ENCODE results near the gene NDUFAF7.
"Not testable (repeated sequence)": the region's sequence is repeated elsewhere in the genome, so short reads cannot be mapped to it uniquely, and the experiment has no call there.

NDUFAF7 gene

GRCh38 chr2:37231241-37232130, at the start of gene NDUFAF7, which contains the start of gene CEBPZ:
Gene NDUFAF7 (plus strand): TSS chr2:37231658. CDS start chr2:37231706, 48 bp downstream.
Gene CEBPZ (minus strand): TSS chr2:37231596. CDS start chr2:37231567, 29 bp downstream.
- DNase-seq: peak; percentile 81

DNA sequence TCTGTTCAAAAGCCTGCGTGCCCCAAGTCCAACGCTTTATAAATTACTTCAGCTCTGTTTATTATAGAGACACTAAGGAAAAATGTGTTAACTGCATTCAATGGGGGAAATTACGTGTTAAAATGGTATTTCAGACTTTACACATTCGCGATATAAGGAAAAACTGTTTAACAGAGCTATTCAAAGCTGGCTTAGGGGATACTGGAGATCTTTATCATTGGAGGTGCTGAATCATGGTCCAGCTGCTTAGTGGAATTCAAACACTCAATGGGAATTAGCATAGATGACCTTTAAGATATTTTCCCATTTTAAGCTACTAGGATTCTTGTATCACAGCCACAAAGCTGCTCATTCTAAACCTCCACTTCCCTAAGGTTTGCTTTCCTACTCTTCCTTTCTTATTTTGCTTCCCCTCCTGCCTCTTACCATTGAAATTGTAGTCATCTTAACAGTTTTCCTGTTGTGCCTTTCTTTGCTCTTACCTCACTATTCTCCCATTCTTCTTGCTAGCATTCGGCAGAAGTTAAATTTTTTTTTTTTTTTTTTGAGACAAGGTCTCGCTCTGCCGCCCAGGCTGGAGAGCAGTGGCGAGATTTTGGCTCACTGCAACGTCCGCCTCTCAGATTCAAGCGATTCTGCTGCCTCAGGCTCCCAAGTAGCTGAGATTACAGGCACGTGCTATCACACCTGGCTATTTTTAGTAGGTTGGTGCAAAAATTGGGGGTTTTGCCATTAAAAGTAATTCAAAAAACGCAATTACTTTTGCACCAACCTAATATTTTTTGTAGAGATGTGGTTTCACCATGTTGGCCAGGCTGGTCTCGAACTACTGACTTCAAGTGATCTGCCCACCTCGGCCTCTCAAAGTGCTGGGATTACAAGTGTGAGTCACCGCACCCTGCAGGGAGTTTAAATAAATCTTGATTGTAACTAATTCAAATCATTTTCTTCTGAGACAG, 49.5 kb upstream of the NDUFAF7 start:
- DNase-seq: no peak

GRCh38 chr2:37188570-37188969, 42.9 kb upstream of the NDUFAF7 start, which contains the start of gene SULT6B1:
Gene SULT6B1 (minus strand): TSS chr2:37188670. CDS start chr2:37188640, 30 bp downstream.
- no peak for DNase-seq

- DNase-seq: no peak
Measured at GRCh38 chr2:37189452-37190153, 41.9 kb upstream of the NDUFAF7 start.

GRCh38 chr2:37190290-37190689, 41.2 kb upstream of the NDUFAF7 start:
- no peak for DNase-seq

DNA sequence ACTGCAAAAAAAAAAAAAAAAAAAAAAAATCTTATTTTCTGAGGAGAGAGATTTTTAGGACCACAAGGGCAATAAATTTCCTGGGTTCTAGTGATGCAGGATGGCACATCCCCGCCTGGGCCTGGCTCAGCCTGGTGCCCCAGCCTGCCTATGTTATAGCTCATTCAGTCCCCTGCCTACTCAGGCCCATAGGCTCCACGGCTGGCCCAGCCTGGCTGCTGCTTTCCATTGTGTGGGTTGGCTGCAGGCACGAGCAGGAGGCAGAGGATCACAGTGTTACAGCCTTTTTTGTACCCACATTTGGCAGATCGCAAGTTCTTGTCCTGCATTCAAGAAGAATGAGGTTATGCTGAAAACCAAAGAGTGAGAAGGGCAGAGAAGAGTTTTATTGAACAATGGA, 40.2 kb upstream of the NDUFAF7 start:
- DNase-seq: no peak

DNA sequence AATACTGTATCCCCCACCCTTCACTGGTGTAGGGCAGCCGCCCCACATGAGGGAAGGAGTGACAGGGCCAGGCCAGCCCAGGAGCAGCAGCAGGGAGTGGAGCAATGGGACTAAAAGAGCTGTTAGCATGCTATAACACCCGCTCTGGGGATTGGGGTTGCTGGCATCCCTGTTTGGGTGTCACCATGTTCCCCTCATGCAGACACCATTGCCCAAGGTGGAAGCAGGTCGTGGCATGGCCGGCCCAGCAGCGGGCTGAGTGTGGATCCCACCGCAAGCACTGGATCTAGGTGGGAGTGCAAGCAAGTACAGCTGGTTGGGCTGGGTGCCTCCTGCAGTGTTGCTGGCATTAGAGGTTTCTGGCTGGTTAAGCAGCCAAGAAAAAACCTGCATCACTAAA, 39.7 kb upstream of the NDUFAF7 start:
- DNase-seq: no peak

GRCh38 chr2:37192551-37192950, 38.9 kb upstream of the NDUFAF7 start:
- no peak for DNase-seq

- not testable (repeated sequence) for DNase-seq
Measured at GRCh38 chr2:37195862-37196319, 35.6 kb upstream of the NDUFAF7 start.

DNA sequence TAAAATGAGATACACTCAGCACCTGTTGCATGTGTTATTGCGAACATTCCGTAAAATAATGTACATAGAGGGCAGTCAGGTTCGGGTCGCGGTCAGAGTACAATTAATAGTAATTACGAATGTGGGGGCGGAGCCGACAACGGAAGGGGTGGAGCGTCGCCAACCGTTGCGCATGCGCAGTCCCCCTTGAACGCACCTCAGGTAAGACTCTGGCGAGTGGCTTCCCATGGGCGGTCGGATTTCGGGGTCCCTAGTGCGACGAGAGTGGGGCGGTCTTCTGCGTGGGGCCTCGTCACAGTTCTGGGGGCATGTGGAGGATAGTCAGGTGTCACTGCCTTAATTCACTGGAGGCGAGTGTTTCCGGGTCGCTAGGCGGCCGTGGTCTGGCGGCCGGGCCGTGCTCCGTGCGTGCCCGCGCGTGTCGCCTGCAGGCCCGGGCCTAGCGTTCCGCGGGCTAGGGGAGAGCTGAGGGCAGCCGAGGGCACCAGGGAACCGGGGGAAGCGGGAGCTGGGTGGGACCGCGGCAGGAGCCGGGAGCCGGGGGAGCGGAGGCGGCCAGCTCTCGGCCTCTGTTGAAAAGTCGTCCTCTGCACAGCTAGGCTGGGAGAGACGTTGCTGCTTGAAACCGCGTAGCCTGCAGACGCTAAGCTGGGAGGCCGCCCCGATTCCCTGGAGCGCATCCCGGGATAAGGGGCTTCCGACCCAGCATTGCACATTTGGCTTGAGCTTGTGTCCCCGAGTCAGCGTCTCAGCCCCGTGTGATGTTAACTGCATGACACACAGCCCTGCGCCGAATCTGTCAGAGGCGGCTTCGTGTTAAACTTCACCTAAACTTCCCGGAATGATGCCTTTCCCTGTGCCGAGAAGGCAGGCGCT, 34.9 kb upstream of the NDUFAF7 start, which contains the start of gene CEBPZOS:
Gene CEBPZOS, plus strand, starts transcription at position 177 of the 876 bp plus-strand sequence. CDS start 3,209 bp downstream, outside the sequence.
- peak; percentile 89 for DNase-seq

- no peak for DNase-seq
Measured at GRCh38 chr2:37198681-37199065, 32.8 kb upstream of the NDUFAF7 start.

GRCh38 chr2:37201208-37201607, 30.2 kb upstream of the NDUFAF7 start:
- DNase-seq: no peak

- peak; percentile 21 for DNase-seq
Measured at GRCh38 chr2:37201766-37202165, 29.7 kb upstream of the NDUFAF7 start.

DNA sequence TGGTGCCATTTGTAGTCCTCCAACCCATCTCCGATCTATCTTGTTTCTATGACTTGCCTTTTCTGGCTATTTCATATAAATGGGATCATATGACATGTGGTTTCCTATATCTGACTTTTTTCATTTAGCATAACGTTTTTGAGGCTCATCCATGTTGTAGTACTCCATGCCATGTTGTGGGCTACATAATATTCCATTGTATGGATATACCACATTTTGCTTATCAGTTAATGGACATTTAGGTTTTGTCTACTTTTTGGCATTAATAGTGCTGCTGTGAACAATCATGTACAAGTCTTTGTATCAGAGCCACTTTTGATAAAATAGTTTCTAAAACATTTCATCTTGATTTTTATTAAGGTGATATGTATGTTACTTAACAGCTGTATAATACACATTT, 27.8 kb upstream of the NDUFAF7 start:
- DNase-seq: no peak

DNA sequence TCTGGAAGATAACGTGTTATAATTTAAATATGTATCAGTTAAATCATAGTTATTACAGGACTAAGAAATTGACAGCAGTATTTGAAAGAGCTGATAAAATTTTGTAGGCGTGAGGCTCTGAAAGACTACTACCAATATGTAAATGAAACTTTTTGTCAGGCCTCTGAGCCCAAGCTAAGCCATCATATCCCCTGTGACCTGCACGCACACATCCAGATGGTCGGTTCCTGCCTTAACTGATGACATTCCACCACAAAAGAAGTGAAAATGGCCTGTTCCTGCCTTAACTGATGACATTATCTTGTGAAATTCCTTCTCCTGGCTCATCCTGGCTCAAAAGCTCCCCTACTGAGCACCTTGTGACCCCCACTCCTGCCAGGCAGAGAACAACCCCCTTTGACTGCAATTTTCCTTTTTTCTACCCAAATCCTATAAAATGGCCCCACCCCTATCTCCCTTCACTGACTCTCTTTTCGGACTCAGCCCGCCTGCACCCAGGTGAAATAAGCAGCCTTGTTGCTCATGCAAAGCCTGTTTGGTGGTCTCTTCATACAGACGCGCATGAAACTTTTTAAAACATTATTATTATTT, 26.3 kb upstream of the NDUFAF7 start:
- DNase-seq: not testable (repeated sequence)

GRCh38 chr2:37205689-37206341, 25.6 kb upstream of the NDUFAF7 start:
- DNase-seq: no peak

DNA sequence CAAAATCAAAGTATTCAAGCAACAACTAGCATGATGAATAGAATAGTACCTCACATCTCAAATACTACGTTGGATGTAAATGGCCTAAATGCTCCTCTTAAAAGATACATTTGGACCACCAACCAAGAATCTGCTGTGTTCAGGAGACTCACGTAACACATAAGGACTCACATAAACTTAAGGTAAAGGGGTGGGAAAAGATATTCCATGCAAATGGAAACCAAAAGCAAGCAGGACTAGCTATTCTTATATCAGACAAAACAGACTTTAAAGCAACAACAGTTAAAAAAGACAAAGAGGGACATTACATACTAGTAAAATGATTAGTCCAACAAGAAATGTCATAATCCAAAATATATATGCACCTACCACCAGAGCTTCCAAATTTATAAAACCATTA, 24.7 kb upstream of the NDUFAF7 start:
- DNase-seq: not testable (repeated sequence)

DNA sequence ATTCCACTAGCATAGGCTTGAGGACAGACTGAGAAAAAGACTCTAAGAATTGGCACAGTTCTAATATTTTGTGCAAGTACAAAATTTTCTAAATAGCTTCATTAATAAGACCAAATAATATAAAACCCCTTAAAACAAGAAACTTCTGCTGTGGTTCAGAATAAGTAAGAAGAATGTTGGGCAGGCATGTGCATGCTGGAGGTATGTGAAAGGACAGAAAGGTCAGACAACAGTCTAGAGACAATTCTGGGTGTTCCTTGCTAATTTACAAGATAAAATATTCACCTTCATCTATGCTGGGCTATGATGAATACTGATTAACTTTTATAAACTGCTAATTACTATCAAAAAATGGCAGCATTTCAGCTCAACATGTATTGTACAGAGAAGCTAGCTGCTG, 20.2 kb upstream of the NDUFAF7 start:
- no peak for DNase-seq

GRCh38 chr2:37211939-37212338, 19.5 kb upstream of the NDUFAF7 start:
- no peak for DNase-seq

DNA sequence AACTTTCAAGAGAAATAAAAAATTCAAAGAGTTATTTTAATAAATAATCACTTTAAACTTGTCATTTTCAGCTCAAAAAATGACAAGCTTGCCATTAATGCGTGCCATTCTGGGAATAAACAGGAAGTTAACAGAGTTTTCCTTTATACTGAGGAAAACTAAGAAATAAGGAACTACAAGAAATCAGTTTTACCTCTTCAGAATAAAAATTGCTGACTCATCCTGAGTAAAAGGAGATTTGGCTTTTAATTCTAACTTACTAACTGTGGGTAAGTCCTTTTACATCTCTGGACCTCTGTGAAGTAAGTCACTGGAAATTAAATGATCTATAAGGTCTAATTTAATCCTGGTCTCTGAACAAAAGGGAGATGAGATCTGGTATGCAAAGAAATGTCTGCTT, 16.2 kb upstream of the NDUFAF7 start:
- no peak for DNase-seq
